K562 (cell line): ENCODE data around the gene NSMF. TPM values are rescaled to one million over a fixed set of nuclear protein-coding genes. Genes with fewer than 3 reads are reported as not detected.

ENCODE experiments used
- ATAC-seq: fragments of 200-7000 bp; cut with Tn5 transposase; 3 replicates; pipeline ENCODE4 v1.9.1; 2020; ENCODE audit warnings: moderate library complexity
- BruUV-seq: library from RNA; stranded (reverse); fragments of 400-500 nt; replicated peaks from 2 replicates; lab custom pipeline; 2021; lab: Mats Ljungman, UMichigan
- CTCF ChIA-PET: fragments of 300-600 bp; formaldehyde crosslinking; extraction: SDS; loops from one replicate; lab custom pipeline; 2021; ENCODE audit warnings: low intra/inter-chr PET ratio; lab: Yijun Ruan, JAX
- POLR2A ChIA-PET: fragments of 300-600, 350-650 bp; sonication (Branson Sonifier 250); formaldehyde crosslinking; extraction: SDS; loops from one replicate; lab custom pipeline; 2021; ENCODE audit warnings: antibody characterized with exemption, inconsistent platforms; lab: Yijun Ruan, JAX
- DNase-seq, 4 experiments: peaks; one replicate each; pipeline versions ENCODE4 v3.0.0 to v3.0.0-alpha.2; 2011 to 2018; ENCODE audit warnings: low spot score in 3 of 4, mixed read lengths in 3 of 4; ENCODE audit errors: extremely low read depth in 1 of 4
- FAIRE-seq: peaks from 2 replicates; lab custom pipeline; 2011; peaks lifted over from hg19 to GRCh38; lab: Jason Lieb, UNC
- H2AFZ ChIP-seq: 2 replicates; pipeline ENCODE4 v1.6.0; 2011; ENCODE audit warnings: low read depth, low read length, control low read depth, inconsistent platforms
- H3K27ac ChIP-seq: fragments of 200-600 bp; 3 replicates; pipeline ENCODE4 v1.8.0; 2011; ENCODE audit warnings: low read depth, mild to moderate bottlenecking, control low read depth, inconsistent platforms, low read length, moderate library complexity, mixed read lengths; ENCODE audit errors: extremely low read depth
- H3K27me3 ChIP-seq, 2 experiments: fragments of 300-600 bp in 1 of 2; 2 replicates in 1 of 2; 3 replicates in 1 of 2; pipeline versions ENCODE4 v1.6.0 to v1.8.0; 2011; ENCODE audit warnings: inconsistent platforms in 2 of 2, low read length in 2 of 2, mild to moderate bottlenecking in 1 of 2, mixed read lengths in 1 of 2, moderate library complexity in 1 of 2; ENCODE audit not compliant: control insufficient read depth in 2 of 2, insufficient read depth in 2 of 2
- H3K36me3 ChIP-seq: fragments of 300-600 bp; 3 replicates; pipeline ENCODE4 v1.8.0; 2011; ENCODE audit warnings: mild to moderate bottlenecking, low read length, inconsistent platforms; ENCODE audit not compliant: control insufficient read depth, insufficient read depth
- H3K4me1 ChIP-seq, 2 experiments: fragments of 200-600 bp in 1 of 2; replicated peaks in 1 of 2; 2 replicates in 1 of 2; 3 replicates in 1 of 2; pipeline versions ENCODE4 v1.5.1 to v1.8.0; 2011; ENCODE audit warnings: inconsistent platforms in 2 of 2, low read length in 2 of 2, mild to moderate bottlenecking in 1 of 2, mixed read lengths in 1 of 2, moderate library complexity in 1 of 2; ENCODE audit not compliant: control insufficient read depth in 2 of 2, insufficient read depth in 2 of 2
- H3K4me2 ChIP-seq: 2 replicates; pipeline ENCODE4 v1.6.1; 2011; ENCODE audit warnings: low read length, control low read depth, inconsistent platforms, mixed read lengths; ENCODE audit not compliant: insufficient read depth
- H3K4me3 ChIP-seq: fragments of 200-600 bp; sonication (generic), shearing (Covaris generic); 2 replicates; pipeline ENCODE4 v1.5.1; 2016; ENCODE audit warnings: control low read depth, inconsistent platforms
- H3K79me2 ChIP-seq: fragments of 200-600 bp; 3 replicates; pipeline ENCODE4 v1.8.0; 2011; ENCODE audit warnings: low read length, inconsistent platforms; ENCODE audit not compliant: control insufficient read depth, insufficient read depth
- H3K9ac ChIP-seq, 2 experiments: 2 replicates each; pipeline versions ENCODE4 v1.6.0 to v1.6.1; 2011; ENCODE audit warnings: low read depth in 2 of 2, low read length in 2 of 2, control low read depth in 1 of 2, inconsistent platforms in 1 of 2, mild to moderate bottlenecking in 1 of 2, mixed read lengths in 1 of 2; ENCODE audit not compliant: insufficient read depth in 1 of 2
- H3K9me1 ChIP-seq: one replicate; pipeline ENCODE4 v1.6.0; 2011; ENCODE audit warnings: inconsistent platforms, mild to moderate bottlenecking, low read length, moderate library complexity; ENCODE audit not compliant: control insufficient read depth, insufficient read depth
- H3K9me3 ChIP-seq: replicated peaks from 2 replicates; pipeline ENCODE4 v1.5.1; 2011; ENCODE audit warnings: low read depth, low read length, inconsistent platforms; ENCODE audit not compliant: control insufficient read depth, insufficient read depth
- H4K20me1 ChIP-seq: replicated peaks from 2 replicates; pipeline ENCODE4 v1.6.1; 2011; ENCODE audit warnings: low read length, inconsistent platforms, mixed read lengths; ENCODE audit not compliant: control insufficient read depth, insufficient read depth
- FIP1L1 ChIP-seq: fragments of 200-400 bp; formaldehyde crosslinking; IDR thresholded peaks from 2 replicates; pipeline ENCODE4 v1.6.1; 2018; ENCODE audit warnings: mild to moderate bottlenecking, low read depth, low read length; ENCODE audit not compliant: poor library complexity, severe bottlenecking
- POLR2G ChIP-seq: fragments of 200-400 bp; formaldehyde crosslinking; IDR thresholded peaks from 2 replicates; pipeline ENCODE4 v1.6.1; 2017; ENCODE audit warnings: low read depth, mild to moderate bottlenecking, antibody characterized with exemption, low read length, moderate library complexity
- YY1 ChIP-seq, 3 experiments: IDR thresholded peaks; 2 replicates each; pipeline ENCODE4 v1.6.1; 2011; ENCODE audit warnings: low read length in 2 of 3, mild to moderate bottlenecking in 2 of 3, moderate library complexity in 2 of 3, borderline replicate concordance in 1 of 3, control low read depth in 1 of 3, low read depth in 1 of 3; ENCODE audit not compliant: insufficient read depth in 3 of 3, insufficient replicate concordance in 2 of 3, control insufficient read depth in 1 of 3, insufficient read length in 1 of 3; ENCODE audit errors: extremely low read depth in 1 of 3
- ZNF174 ChIP-seq: fragments of 250-450 bp; sonication (Bioruptor Pico); IDR thresholded peaks from 2 replicates; pipeline ENCODE4 v1.4.0; 2020; ENCODE audit warnings: mild to moderate bottlenecking
- WGBS: fragments of 100-300 bp; shearing (Covaris generic); methylation state at CpG from one replicate; pipeline ENCODE4 v1.1.6; 2016; ENCODE audit warnings: low coverage, mixed read lengths; ENCODE audit not compliant: insufficient coverage; ENCODE audit errors: missing lambda C conversion rate; 5-methylcytosine and 5-hydroxymethylcytosine counted together
- in situ Hi-C: fragments of 300-500 bp; cut with MboI; formaldehyde crosslinking; loops from 4 replicates; pipeline ENCODE4 v1.15.0; 2018; ENCODE audit warnings: inconsistent platforms, mixed read lengths
- intact Hi-C: fragments of 100-400 bp; cut with micrococcal nuclease; formaldehyde crosslinking; loops from 2 replicates; pipeline ENCODE4 v1.14.2; 2022
- polyA plus RNA-seq, 8 experiments: library from polyadenylated mRNA; depleted of rRNA in 4 of 8; stranded (reverse) in 5 of 8; unstranded in 3 of 8; fragments of >200 nt; fragmentation: Nextera tagmentation in 2 of 8; fragmentation: Illumina TruSeq in 1 of 8; extraction: Ambion mirVana in 2 of 8; extraction: Trizol in 1 of 8; gene quantifications; 2 replicates each; pipeline versions ENCODE4 v1.2.1 to v1.2.3, GENCODE V29; 2011 to 2014; ENCODE audit warnings: inconsistent platforms in 1 of 8, missing spikeins in 1 of 8
- total RNA-seq, 7 experiments: library from RNA; depleted of rRNA in 6 of 7; stranded (reverse); fragments of >200 nt in 6 of 7; fragmentation: Illumina TruSeq in 2 of 7; extraction: Trizol in 2 of 7; gene quantifications; 2 replicates each; pipeline versions ENCODE4 v1.2.1 to v1.2.3, GENCODE V29; 2011 to 2021; ENCODE audit warnings: low replicate concordance in 1 of 7
- TF ChIP-seq, protein P1 (sequence below): fragments of 450-650 bp; IDR thresholded peaks from 2 replicates; pipeline ENCODE4 v1.6.1; 2018; ENCODE audit warnings: mild to moderate bottlenecking, low read depth; ENCODE audit not compliant: partially characterized antibody
- TF ChIP-seq, protein P2 (sequence below): fragments of 250-450 bp; sonication (Bioruptor Pico); IDR thresholded peaks from 2 replicates; pipeline ENCODE4 v1.8.0; 2022; ENCODE audit warnings: moderate library complexity, mild to moderate bottlenecking, inconsistent platforms

Gene NSMF
- total and polyA plus RNA-seq, 9 of the 15 experiments (the other 6 are each of a cell fraction or from before 2014, with no cell fraction given): 0.20 to 82.7 (median 29.3) TPM

DNA sequence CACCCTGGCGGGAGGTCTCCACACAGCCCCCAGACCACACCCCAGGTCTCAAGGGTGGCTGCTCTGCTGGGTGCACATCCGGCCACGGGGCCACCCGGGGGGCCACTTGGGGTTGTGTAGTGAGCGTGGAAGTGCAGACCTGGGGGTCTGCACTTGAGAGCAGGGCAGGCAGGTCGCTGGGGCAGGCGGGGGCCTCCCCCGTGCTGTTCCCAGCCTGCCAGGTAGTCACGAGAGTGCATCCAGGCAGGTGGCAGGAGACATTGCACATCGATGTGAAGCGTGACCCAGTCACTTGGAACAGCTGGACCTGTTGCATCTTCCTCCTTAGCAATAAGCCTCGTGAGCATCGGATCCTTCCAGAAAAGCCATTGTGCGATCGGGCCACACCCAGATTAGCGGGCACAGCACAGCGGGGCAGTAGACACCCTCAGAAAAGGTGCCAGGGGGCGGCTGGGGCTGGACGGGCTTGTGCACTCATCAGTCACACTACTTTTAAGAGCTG, 13.2 kb downstream of the NSMF start:
- Histone ChIP-seq H3K9me1 (no peaks in the 10 kb centered on the region), H4K20me1 (no peaks in the 10 kb centered on the region), H3K4me2 (peak overlapping the region; percentile 54; the same call in 1 of the 2 replicates), H3K27me3 (no peaks in the 10 kb centered on the region), H3K27ac (no peak overlapping the region), H3K4me3 (no peak overlapping the region), H3K9ac (peak overlapping the region in 1 of 2 experiments; percentile 80; a peak in 2 of 4 replicates), H3K79me2 (no peaks in the 10 kb centered on the region), H3K9me3 (no peaks in the 10 kb centered on the region), H2AFZ (no peak overlapping the region), H3K4me1 (peaks cover 8 to 58% of the 10 kb centered on the region in 2 experiments; a peak in 4 of 5 replicates), H3K36me3 (peaks cover 19% of the 10 kb centered on the region; the same call in 2 of the 3 replicates)
- ATAC-seq: no peak; the same call in 2 of the 3 replicates
- CTCF ChIA-PET: interaction anchor here (0.6 to 1.1 kb wide), 5 partner anchors 21 to 150 kb away, joined by 3 to 5 read pairs (median 4); partner anchors contain the start of genes EXD3 and NRARP
- TF ChIP-seq POLR2G (peak; percentile 58; the same call in 1 of the 2 replicates), ZNF174 (CRISPR knock-in tag) (no peak), YY1 (IDR thresholded peaks at IDR 0.05; ENCODE audit: borderline replicate concordance in 1 of 3, control insufficient read depth in 1 of 3, extremely low read depth in 1 of 3, insufficient read depth in 3 of 3, insufficient read length in 1 of 3, insufficient replicate concordance in 2 of 3, low read depth in 1 of 3, low read length in 2 of 3) (peak in 1 of 3 experiments; percentile 0), FIP1L1 (peak; percentile 27)
- TF ChIP-seq, protein P1, sequence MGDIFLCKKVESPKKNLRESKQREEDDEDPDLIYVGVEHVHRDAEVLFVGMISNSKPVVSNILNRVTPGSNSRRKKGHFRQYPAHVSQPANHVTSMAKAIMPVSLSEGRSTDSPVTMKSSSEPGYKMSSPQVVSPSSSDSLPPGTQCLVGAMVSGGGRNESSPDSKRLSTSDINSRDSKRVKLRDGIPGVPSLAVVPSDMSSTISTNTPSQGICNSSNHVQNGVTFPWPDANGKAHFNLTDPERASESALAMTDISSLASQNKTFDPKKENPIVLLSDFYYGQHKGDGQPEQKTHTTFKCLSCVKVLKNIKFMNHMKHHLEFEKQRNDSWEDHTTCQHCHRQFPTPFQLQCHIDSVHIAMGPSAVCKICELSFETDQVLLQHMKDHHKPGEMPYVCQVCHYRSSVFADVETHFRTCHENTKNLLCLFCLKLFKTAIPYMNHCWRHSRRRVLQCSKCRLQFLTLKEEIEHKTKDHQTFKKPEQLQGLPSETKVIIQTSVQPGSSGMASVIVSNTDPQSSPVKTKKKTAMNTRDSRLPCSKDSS: no peak
- TF ChIP-seq, protein P2, sequence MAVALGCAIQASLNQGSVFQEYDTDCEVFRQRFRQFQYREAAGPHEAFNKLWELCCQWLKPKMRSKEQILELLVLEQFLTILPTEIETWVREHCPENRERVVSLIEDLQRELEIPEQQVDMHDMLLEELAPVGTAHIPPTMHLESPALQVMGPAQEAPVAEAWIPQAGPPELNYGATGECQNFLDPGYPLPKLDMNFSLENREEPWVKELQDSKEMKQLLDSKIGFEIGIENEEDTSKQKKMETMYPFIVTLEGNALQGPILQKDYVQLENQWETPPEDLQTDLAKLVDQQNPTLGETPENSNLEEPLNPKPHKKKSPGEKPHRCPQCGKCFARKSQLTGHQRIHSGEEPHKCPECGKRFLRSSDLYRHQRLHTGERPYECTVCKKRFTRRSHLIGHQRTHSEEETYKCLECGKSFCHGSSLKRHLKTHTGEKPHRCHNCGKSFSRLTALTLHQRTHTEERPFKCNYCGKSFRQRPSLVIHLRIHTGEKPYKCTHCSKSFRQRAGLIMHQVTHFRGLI (CRISPR knock-in tag): no peak
- WGBS: 19% methylated on average over 18 of the region's 19 CpGs
- DNase-seq: no peak
- FAIRE-seq: no peak
- no TSS peak for BruUV-seq
- intact Hi-C loops (loop anchor here (5.0 to 10.0 kb wide), 2 partner anchors 89 to 144 kb away; partner anchors contain the start of gene NRARP), in situ Hi-C loops (loop anchor here (5.0 kb wide), 1 partner anchor 159 kb away; no protein-coding TSS in a partner anchor)
- POLR2A ChIA-PET: interaction anchor here (1.7 kb wide), 1 partner anchor 11 kb away, joined by 3 read pairs; no protein-coding TSS in a partner anchor
